Neural cell (in vitro differentiated cells): ENCODE data around the gene OTOP2.

Experiments used
- CTCF ChIP-seq: fragments of 450-650 bp; IDR thresholded peaks from 2 replicates; pipeline ENCODE4 v1.5.1; 2014; ENCODE audit warnings: antibody characterized with exemption, mild to moderate bottlenecking, moderate library complexity; ENCODE audit not compliant: poor library complexity, severe bottlenecking
- EZH2 ChIP-seq: fragments of 200-600, 300-800 bp; shearing (Covaris generic), sonication (generic); IDR thresholded peaks from 2 replicates; pipeline ENCODE4 v1.6.1; 2014; ENCODE audit warnings: antibody characterized with exemption, low read length, borderline replicate concordance, mild to moderate bottlenecking; ENCODE audit not compliant: insufficient read depth, poor library complexity, severe bottlenecking
- MXI1 ChIP-seq: fragments of 450-650 bp; conservative IDR thresholded peaks from 2 replicates; pipeline ENCODE4 v1.6.1; 2014; ENCODE audit warnings: antibody characterized with exemption, mild to moderate bottlenecking; ENCODE audit not compliant: poor library complexity, severe bottlenecking
- POLR2AphosphoS5 ChIP-seq: IDR thresholded peaks from 2 replicates; pipeline ENCODE4 v1.6.1; 2012
- REST ChIP-seq: IDR thresholded peaks from 2 replicates; pipeline ENCODE4 v1.6.1; 2012; ENCODE audit warnings: borderline replicate concordance
- SMC3 ChIP-seq: fragments of 450-650 bp; conservative IDR thresholded peaks from 2 replicates; pipeline ENCODE4 v1.6.1; 2014; ENCODE audit warnings: antibody characterized with exemption, mild to moderate bottlenecking, moderate library complexity; ENCODE audit not compliant: poor library complexity
- TAF1 ChIP-seq: IDR thresholded peaks from 2 replicates; pipeline ENCODE4 v1.6.1; 2012; ENCODE audit warnings: low read depth

- no peak for TF ChIP-seq CTCF
- TF ChIP-seq SMC3: no peak
- no peak for TF ChIP-seq EZH2
- no peak for TF ChIP-seq REST
- no peak for TF ChIP-seq POLR2AphosphoS5
- TF ChIP-seq MXI1: no peak
- TF ChIP-seq TAF1: no peak
Measured at GRCh38 chr17:74971069-74971841, 47.2 kb downstream of the OTOP2 start.
